HEK293 (cell line): ENCODE results near the gene WRAP73.

Experiments used
- CTCF ChIA-PET: fragments of 350-600 bp; formaldehyde crosslinking; extraction: SDS; loops from one replicate; lab custom pipeline; 2021; ENCODE audit warnings: antibody characterized with exemption; lab: Yijun Ruan, JAX
- POLR2A ChIA-PET: fragments of 300-600 bp; formaldehyde crosslinking; extraction: SDS; loops from one replicate; lab custom pipeline; 2020; ENCODE audit warnings: antibody characterized with exemption, inconsistent platforms; lab: Yijun Ruan, JAX
- H3K27ac ChIP-seq: fragments of 200-500 bp; sonication (Bioruptor generic); 2 replicates; pipeline ENCODE4 v1.5.1; 2014; ENCODE audit warnings: low read depth, low read length, control low read depth, inconsistent platforms; ENCODE audit errors: extremely low read depth
- H3K36me3 ChIP-seq, 2 experiments: fragments of 200-500 bp in 1 of 2; sonication (Bioruptor generic) in 1 of 2; 1 replicate in 1 of 2; 2 replicates in 1 of 2; pipeline ENCODE4 v1.5.1; 2014 to 2017; ENCODE audit warnings: inconsistent platforms in 2 of 2, low read length in 2 of 2; ENCODE audit not compliant: control insufficient read depth in 2 of 2, insufficient read depth in 1 of 2
- H3K4me1 ChIP-seq: fragments of 200-500 bp; sonication (Bioruptor generic); 2 replicates; pipeline ENCODE4 v1.5.1; 2014; ENCODE audit warnings: mild to moderate bottlenecking, low read length, inconsistent platforms; ENCODE audit not compliant: control insufficient read depth, insufficient read depth
- H3K4me3 ChIP-seq: 2 replicates; pipeline ENCODE4 v1.5.1; 2011; ENCODE audit warnings: low read depth, mild to moderate bottlenecking, control low read depth, low read length, moderate library complexity
- H3K9me3 ChIP-seq: fragments of 200-500 bp; sonication (Bioruptor generic); 2 replicates; pipeline ENCODE4 v1.5.1; 2014; ENCODE audit warnings: low read depth, low read length, inconsistent platforms; ENCODE audit not compliant: control insufficient read depth, insufficient read depth
- EGR2 ChIP-seq: fragments of 450-650 bp; formaldehyde crosslinking; IDR thresholded peaks from 2 replicates; pipeline ENCODE4 v1.5.1; 2016; ENCODE audit warnings: low read depth, missing biosample characterization, missing genetic modification characterization
- OSR2 ChIP-seq: fragments of 450-650 bp; formaldehyde crosslinking; IDR thresholded peaks from 2 replicates; pipeline ENCODE4 v1.5.1; 2016; ENCODE audit warnings: missing biosample characterization, missing genetic modification characterization
- SCRT1 ChIP-seq: fragments of 450-650 bp; formaldehyde crosslinking; IDR thresholded peaks from 2 replicates; pipeline ENCODE4 v1.5.1; 2016; ENCODE audit warnings: missing biosample characterization, missing genetic modification characterization, borderline replicate concordance
- ZFHX2 ChIP-seq: fragments of 450-650 bp; formaldehyde crosslinking; conservative IDR thresholded peaks from 2 replicates; pipeline ENCODE4 v1.5.1; 2016; ENCODE audit warnings: missing biosample characterization, missing genetic modification characterization
- ZNF10 ChIP-seq: fragments of 450-650 bp; formaldehyde crosslinking; IDR thresholded peaks from 2 replicates; pipeline ENCODE4 v1.5.1; 2017; ENCODE audit warnings: missing biosample characterization, missing genetic modification characterization
- ZNF114 ChIP-seq: fragments of 450-650 bp; formaldehyde crosslinking; IDR thresholded peaks from 2 replicates; pipeline ENCODE4 v1.5.0; 2017; ENCODE audit warnings: missing biosample characterization, missing genetic modification characterization
- ZNF140 ChIP-seq: fragments of 450-650 bp; formaldehyde crosslinking; IDR thresholded peaks from 2 replicates; pipeline ENCODE4 v1.5.1; 2016; ENCODE audit warnings: missing biosample characterization, missing genetic modification characterization
- ZNF155 ChIP-seq: fragments of 450-650 bp; formaldehyde crosslinking; IDR thresholded peaks from 2 replicates; pipeline ENCODE4 v1.5.1; 2016; ENCODE audit warnings: missing biosample characterization, missing genetic modification characterization
- ZNF266 ChIP-seq: fragments of 450-650 bp; formaldehyde crosslinking; IDR thresholded peaks from 2 replicates; pipeline ENCODE4 v1.5.1; 2016; ENCODE audit warnings: missing biosample characterization, missing genetic modification characterization, low read depth
- ZNF311 ChIP-seq: fragments of 450-650 bp; formaldehyde crosslinking; IDR thresholded peaks from 2 replicates; pipeline ENCODE4 v1.5.1; 2017; ENCODE audit warnings: missing biosample characterization, missing genetic modification characterization, borderline replicate concordance
- ZNF354C ChIP-seq: fragments of 450-650 bp; formaldehyde crosslinking; IDR thresholded peaks from 2 replicates; pipeline ENCODE4 v1.5.1; 2016; ENCODE audit warnings: missing biosample characterization, missing genetic modification characterization, low read depth, borderline replicate concordance
- ZNF473 ChIP-seq: fragments of 450-650 bp; formaldehyde crosslinking; IDR thresholded peaks from 2 replicates; pipeline ENCODE4 v1.5.1; 2017; ENCODE audit warnings: missing biosample characterization, missing genetic modification characterization
- ZNF530 ChIP-seq: fragments of 450-650 bp; formaldehyde crosslinking; IDR thresholded peaks from 2 replicates; pipeline ENCODE4 v1.5.1; 2016; ENCODE audit warnings: low read depth, missing biosample characterization, missing genetic modification characterization
- ZNF571 ChIP-seq: fragments of 450-650 bp; formaldehyde crosslinking; IDR thresholded peaks from 2 replicates; pipeline ENCODE4 v1.5.0; 2017; ENCODE audit warnings: missing biosample characterization, missing genetic modification characterization
- ZNF658 ChIP-seq: fragments of 450-650 bp; formaldehyde crosslinking; IDR thresholded peaks from 2 replicates; pipeline ENCODE4; 2016; ENCODE audit warnings: missing biosample characterization, missing genetic modification characterization
- ZNF660 ChIP-seq: fragments of 450-650 bp; IDR thresholded peaks from 2 replicates; pipeline ENCODE4 v1.5.1; 2018; ENCODE audit warnings: missing biosample characterization, mild to moderate bottlenecking, missing genetic modification characterization
- ZNF707 ChIP-seq: fragments of 450-650 bp; formaldehyde crosslinking; IDR thresholded peaks from 2 replicates; pipeline ENCODE4 v1.5.1; 2016; ENCODE audit warnings: missing biosample characterization, missing genetic modification characterization
- ZNF76 ChIP-seq: fragments of 450-650 bp; formaldehyde crosslinking; IDR thresholded peaks from 2 replicates; pipeline ENCODE4; 2016; ENCODE audit warnings: low read depth, missing biosample characterization, missing genetic modification characterization, borderline replicate concordance
- ZSCAN4 ChIP-seq: fragments of 450-650 bp; formaldehyde crosslinking; IDR thresholded peaks from 2 replicates; pipeline ENCODE4 v1.5.1; 2017; ENCODE audit warnings: missing biosample characterization, missing genetic modification characterization
- TF ChIP-seq, protein P1 (sequence below): fragments of 450-650 bp; formaldehyde crosslinking; IDR thresholded peaks from 2 replicates; pipeline ENCODE4 v1.5.1; 2016; ENCODE audit warnings: missing biosample characterization, missing genetic modification characterization
- TF ChIP-seq, protein P2 (sequence below): fragments of 450-650 bp; formaldehyde crosslinking; IDR thresholded peaks from 2 replicates; pipeline ENCODE4 v1.5.1; 2016; ENCODE audit warnings: missing biosample characterization, missing genetic modification characterization
- TF ChIP-seq, protein P3 (sequence below): fragments of 450-650 bp; formaldehyde crosslinking; IDR thresholded peaks from 2 replicates; pipeline ENCODE4 v1.5.1; 2016; ENCODE audit warnings: missing biosample characterization, missing genetic modification characterization
- TF ChIP-seq, protein P4 (sequence below): fragments of 450-650 bp; formaldehyde crosslinking; IDR thresholded peaks from 2 replicates; pipeline ENCODE4 v1.5.1; 2016; ENCODE audit warnings: missing biosample characterization, missing genetic modification characterization

The WRAP73 gene

DNA sequence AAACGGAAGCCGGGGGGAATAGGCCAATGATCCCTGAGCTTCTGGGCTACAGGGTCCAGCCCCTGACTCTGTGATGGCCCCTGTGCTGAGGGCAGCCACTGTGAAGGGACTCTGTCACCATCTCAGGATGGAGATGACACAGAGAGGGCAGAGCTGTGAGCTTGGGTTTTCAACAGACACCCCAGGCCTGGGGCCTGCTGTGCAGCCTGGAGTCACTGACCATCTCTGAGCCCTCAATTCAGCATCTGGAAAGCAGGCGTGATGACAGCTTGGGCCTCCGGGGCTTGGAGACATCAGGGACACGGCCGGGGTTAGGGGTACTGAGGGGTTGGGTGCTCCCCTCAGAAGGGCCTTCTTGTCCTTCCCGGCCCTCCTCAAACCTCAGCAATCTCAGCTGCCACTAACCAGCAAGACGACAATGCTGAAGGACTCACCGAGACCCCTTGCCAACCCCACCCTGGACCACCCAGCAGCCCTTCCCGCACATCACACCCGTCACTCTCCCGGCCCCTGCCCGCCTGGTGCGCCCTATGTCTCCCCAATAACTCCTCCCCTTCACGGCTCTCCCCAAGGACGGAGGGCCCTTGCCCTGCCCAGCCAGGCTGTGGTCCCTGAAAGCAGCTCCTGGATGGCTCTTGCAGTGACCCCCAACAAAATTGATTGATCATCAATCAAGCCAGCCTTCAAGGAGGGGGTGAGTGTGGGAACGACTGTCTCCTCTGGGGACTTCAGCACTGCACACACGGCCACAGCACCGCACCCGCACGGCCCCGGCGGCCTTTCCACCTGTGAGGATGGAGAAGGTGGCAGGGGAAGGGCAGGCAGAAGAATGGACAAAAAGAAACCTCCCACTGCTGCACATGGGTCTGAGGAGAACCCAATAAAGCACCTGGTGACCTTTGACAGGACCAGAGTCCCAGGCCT is 42.9 kb downstream of the WRAP73 start:
- CTCF ChIA-PET = interaction anchor here (0.9 to 2.4 kb wide), 2 partner anchors 12 to 154 kb away, joined by 3 to 10 read pairs; no protein-coding TSS in a partner anchor
- Histone ChIP-seq H3K36me3 (no peaks in the 10 kb centered on the region), H3K4me1 (no peaks in the 10 kb centered on the region), H3K9me3 (no peaks in the 10 kb centered on the region), H3K27ac (no peak overlapping the region), H3K4me3 (no peak overlapping the region)
- TF ChIP-seq ZNF76 (no peak), ZNF311 (tag by site-specific recombination) (no peak), ZNF354C (tag by site-specific recombination) (no peak), ZSCAN4 (no peak), ZNF658 (tag by site-specific recombination) (no peak), ZNF10 (tag by site-specific recombination) (no peak), ZNF473 (tag by site-specific recombination) (no peak), ZNF530 (no peak)
- TF ChIP-seq, protein P1, sequence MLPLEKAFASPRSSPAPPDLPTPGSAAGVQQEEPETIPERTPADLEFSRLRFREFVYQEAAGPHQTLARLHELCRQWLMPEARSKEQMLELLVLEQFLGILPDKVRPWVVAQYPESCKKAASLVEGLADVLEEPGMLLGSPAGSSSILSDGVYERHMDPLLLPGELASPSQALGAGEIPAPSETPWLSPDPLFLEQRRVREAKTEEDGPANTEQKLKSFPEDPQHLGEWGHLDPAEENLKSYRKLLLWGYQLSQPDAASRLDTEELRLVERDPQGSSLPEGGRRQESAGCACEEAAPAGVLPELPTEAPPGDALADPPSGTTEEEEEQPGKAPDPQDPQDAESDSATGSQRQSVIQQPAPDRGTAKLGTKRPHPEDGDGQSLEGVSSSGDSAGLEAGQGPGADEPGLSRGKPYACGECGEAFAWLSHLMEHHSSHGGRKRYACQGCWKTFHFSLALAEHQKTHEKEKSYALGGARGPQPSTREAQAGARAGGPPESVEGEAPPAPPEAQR (tag by site-specific recombination) = no peak
- POLR2A ChIA-PET = no interaction called here

DNA sequence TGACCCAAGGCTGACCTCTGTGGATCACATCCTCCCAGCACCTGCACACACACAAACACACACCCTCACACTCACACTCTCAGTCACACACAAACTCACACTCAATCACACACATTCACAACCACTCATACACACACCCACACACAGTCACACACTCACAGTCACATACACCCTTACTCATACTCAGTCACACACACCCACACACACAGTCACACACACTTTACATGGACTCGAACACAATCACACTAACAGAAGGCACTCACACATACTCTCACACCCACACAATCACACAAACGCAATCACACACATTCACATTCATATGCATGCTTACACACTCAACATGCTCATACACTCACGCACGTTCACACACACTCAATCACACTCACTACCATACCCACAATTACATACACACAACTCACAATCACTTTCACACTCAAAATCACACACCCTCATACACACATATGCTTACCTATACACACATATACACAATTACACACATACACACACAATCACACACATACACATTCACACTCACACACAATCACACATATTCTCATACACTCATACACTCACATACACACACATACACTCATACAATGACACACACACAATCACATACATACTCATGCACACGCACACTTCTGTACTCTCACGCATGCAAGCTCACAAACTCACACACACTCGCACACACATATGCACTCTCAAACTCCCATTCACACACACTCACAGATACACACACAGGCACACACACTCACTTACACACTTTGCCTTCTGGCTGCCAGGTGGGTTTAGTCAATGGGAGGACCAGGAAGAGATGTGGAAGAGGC is 44.7 kb downstream of the WRAP73 start:
- Histone ChIP-seq H3K36me3 (no peaks in the 10 kb centered on the region), H3K4me1 (no peaks in the 10 kb centered on the region), H3K9me3 (no peaks in the 10 kb centered on the region), H3K4me3 (no peak overlapping the region), H3K27ac (no peak overlapping the region)
- ChIA-PET POLR2A (no interaction called here), CTCF (interaction anchor here (1.2 kb wide), 1 partner anchor 16 kb away, joined by 3 read pairs; no protein-coding TSS in a partner anchor)
- peak; percentile 59; the same call in 1 of the 2 replicates for TF ChIP-seq ZNF707 (tag by site-specific recombination)
- TF ChIP-seq ZNF140 (tag by site-specific recombination) = no peak
- TF ChIP-seq ZNF571 (tag by site-specific recombination) = peak; percentile 12; the same call in 1 of the 2 replicates
- TF ChIP-seq EGR2 (tag by site-specific recombination) = peak; percentile 98
- TF ChIP-seq, protein P2, sequence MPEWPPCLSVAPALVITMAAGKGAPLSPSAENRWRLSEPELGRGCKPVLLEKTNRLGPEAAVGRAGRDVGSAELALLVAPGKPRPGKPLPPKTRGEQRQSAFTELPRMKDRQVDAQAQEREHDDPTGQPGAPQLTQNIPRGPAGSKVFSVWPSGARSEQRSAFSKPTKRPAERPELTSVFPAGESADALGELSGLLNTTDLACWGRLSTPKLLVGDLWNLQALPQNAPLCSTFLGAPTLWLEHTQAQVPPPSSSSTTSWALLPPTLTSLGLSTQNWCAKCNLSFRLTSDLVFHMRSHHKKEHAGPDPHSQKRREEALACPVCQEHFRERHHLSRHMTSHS = peak; percentile 38; the same call in 1 of the 2 replicates
- TF ChIP-seq, protein P3, sequence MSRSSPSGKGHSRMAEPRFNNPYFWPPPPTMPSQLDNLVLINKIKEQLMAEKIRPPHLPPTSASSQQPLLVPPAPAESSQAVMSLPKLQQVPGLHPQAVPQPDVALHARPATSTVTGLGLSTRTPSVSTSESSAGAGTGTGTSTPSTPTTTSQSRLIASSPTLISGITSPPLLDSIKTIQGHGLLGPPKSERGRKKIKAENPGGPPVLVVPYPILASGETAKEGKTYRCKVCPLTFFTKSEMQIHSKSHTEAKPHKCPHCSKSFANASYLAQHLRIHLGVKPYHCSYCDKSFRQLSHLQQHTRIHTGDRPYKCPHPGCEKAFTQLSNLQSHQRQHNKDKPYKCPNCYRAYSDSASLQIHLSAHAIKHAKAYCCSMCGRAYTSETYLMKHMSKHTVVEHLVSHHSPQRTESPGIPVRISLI (tag by site-specific recombination) = no peak
- TF ChIP-seq, protein P4, sequence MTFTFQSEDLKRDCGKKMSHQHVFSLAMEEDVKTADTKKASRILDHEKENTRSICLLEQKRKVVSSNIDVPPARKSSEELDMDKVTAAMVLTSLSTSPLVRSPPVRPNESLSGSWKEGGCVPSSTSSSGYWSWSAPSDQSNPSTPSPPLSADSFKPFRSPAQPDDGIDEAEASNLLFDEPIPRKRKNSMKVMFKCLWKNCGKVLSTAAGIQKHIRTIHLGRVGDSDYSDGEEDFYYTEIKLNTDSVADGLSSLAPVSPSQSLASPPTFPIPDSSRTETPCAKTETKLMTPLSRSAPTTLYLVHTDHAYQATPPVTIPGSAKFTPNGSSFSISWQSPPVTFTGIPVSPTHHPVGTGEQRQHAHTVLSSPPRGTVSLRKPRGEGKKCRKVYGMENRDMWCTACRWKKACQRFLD = 0 out of 2 replicates have a peak, but pooled peaks have one; percentile 20
- 0 out of 2 replicates have a peak, but pooled peaks have one; percentile 18 for TF ChIP-seq ZNF311 (tag by site-specific recombination)
- no peak for TF ChIP-seq OSR2
- peak; percentile 24; the same call in 1 of the 2 replicates for TF ChIP-seq ZNF473 (tag by site-specific recombination)
- TF ChIP-seq ZNF155 (tag by site-specific recombination) = 0 out of 2 replicates have a peak, but pooled peaks have one; percentile 38
- peak; percentile 96 for TF ChIP-seq ZFHX2 (tag by site-specific recombination)
- peak; percentile 25; the same call in 1 of the 2 replicates for TF ChIP-seq ZSCAN4
- TF ChIP-seq ZNF660 (tag by site-specific recombination) = no peak
- 0 out of 2 replicates have a peak, but pooled peaks have one; percentile 4 for TF ChIP-seq ZNF266
- peak; percentile 80; the same call in 1 of the 2 replicates for TF ChIP-seq ZNF114 (tag by site-specific recombination)
- TF ChIP-seq SCRT1 (tag by site-specific recombination) = no peak
